ENCODE measurements around the gene MYCL.

Gene MYCL

DNA sequence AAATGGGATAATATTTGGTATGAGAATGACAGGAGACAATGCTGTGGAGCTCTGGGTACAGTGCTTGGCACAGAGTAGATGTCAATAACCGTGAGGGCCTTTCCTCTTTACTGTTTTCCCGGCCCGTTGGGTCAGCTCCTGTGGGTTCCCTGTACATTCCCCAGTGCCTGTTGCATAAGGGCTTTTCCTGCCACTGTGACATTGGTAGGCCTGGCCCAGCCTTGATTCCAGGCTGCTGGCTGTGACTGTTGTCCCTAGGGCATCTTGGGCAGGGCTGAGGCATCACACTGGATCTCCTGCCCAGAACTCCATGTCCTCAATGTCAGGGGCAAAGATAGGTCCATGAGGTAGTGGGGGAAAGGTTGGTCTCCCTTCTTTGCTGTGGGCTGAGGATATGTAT is 25.8 kb upstream of the MYCL start:
- TF ChIP-seq, protein P1, sequence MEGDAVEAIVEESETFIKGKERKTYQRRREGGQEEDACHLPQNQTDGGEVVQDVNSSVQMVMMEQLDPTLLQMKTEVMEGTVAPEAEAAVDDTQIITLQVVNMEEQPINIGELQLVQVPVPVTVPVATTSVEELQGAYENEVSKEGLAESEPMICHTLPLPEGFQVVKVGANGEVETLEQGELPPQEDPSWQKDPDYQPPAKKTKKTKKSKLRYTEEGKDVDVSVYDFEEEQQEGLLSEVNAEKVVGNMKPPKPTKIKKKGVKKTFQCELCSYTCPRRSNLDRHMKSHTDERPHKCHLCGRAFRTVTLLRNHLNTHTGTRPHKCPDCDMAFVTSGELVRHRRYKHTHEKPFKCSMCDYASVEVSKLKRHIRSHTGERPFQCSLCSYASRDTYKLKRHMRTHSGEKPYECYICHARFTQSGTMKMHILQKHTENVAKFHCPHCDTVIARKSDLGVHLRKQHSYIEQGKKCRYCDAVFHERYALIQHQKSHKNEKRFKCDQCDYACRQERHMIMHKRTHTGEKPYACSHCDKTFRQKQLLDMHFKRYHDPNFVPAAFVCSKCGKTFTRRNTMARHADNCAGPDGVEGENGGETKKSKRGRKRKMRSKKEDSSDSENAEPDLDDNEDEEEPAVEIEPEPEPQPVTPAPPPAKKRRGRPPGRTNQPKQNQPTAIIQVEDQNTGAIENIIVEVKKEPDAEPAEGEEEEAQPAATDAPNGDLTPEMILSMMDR (IDR thresholded peaks at IDR 0.05; ENCODE audit: low read depth, low read length) = no peak
- H3K4me3 ChIP-seq (ENCODE audit: low read depth, low read length) = no peak overlapping the region

DNA sequence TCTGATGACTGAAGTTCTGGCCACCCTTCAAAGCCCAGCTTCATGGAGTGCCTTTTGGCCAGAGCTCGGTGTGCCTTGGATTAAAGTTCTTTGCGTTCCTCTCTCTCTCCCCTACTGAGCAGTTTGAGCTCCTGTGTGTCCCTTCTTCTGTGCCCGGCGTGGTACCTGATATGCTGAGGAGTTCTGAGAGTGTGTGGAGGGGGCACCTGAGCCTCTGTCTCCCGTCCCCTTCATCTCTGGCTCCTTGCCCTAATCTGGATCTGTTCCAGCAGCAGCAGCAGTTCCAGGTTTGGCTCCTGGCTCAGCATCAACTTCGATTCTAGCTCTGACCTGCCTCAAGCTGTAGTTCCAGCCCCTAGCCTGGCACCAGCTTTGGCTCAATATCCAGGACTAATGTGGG is 25.1 kb upstream of the MYCL start:
- TF ChIP-seq, protein P1 (IDR thresholded peaks at IDR 0.05; ENCODE audit: low read depth, low read length) = no peak
- no peak overlapping the region for H3K4me3 ChIP-seq (ENCODE audit: low read depth, low read length)

GRCh38 chr1:39926343-39926793 is 24.7 kb upstream of the MYCL start:
- TF ChIP-seq, protein P1 (IDR thresholded peaks at IDR 0.05; ENCODE audit: low read depth, low read length) = no peak
- H3K4me3 ChIP-seq (ENCODE audit: low read depth, low read length) = no peak overlapping the region

DNA sequence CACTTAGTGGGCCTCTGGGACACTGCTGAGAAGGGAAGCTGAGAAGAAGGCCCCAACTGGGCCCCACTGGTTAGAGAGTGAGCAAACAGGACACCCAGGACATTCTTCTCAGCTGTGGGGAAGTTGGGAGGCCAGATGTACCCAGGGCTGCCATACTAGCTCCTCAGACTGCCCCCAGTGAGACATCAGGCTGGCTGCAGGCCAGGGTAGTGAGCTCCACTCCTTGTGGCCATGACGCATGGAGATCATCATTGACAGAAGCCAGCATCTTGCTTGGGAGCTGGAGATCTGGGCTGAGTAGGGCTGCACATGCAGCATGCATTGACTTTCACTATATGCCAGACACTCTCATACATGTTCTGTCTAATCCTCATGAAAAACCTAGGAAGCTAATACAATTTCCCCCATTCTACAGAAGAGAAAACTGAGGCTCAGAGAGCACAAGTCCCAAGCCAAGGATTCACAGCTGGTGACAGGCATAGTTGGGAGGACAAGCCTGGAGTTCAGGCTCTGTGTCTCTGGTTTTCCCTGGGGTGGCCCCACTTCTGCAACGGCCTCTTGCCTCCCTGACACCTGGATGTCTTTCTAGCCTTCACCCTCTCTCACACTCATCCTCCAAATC is 24.1 kb upstream of the MYCL start:
- TF ChIP-seq, protein P1 (IDR thresholded peaks at IDR 0.05; ENCODE audit: low read depth, low read length) = no peak
- H3K4me3 ChIP-seq (ENCODE audit: low read depth, low read length) = no peak overlapping the region

DNA sequence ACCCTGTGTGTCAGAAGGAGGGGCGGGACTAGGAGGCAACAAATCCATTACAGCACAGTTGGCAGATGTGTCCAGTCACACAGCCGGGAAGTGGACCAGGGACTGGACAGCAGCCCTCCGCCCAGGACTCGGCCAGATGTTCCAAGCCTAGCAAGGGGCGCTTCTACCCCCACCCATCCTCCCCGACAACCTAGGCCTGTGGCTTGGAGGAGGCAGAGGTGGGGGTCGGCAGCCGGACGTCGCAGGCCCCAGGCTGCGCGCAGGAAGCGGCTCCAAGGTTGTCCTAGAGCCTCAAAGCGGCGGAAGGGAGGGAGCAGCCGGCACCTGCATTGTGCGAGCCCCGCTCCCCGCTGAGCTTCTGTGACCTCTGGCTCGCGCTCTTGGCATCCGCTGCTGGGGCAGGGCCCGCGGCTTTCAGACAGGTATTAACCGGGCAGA is 20.6 kb upstream of the MYCL start:
- H3K4me3 ChIP-seq (ENCODE audit: low read depth, low read length) = no peak overlapping the region
- TF ChIP-seq, protein P1 (IDR thresholded peaks at IDR 0.05; ENCODE audit: low read depth, low read length) = no peak

GRCh38 chr1:39919545-39919944 is 17.8 kb upstream of the MYCL start:
- no peak overlapping the region for H3K4me3 ChIP-seq (ENCODE audit: low read depth, low read length)
- TF ChIP-seq, protein P1 (IDR thresholded peaks at IDR 0.05; ENCODE audit: low read depth, low read length) = peak; percentile 28

DNA sequence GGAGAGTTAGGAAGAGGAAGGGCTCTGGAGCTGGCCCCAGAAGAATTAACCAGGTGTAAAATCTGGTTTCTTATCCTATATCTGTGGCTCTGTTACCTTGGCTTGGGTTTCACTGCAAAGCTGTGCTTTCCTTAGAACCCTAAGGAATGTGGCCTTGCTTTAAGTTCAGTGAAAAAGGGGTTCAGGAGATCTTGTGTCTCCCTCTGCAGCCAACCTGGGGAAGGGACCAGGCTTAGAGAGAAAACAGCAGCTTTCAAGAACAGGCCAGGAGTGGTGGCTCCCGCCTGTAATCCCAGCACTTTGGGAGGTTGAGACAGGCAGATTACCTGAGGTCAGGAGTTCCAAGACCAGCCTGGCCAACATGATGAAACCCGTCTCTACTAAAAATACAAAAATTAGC is 16.1 kb upstream of the MYCL start:
- TF ChIP-seq, protein P1 (IDR thresholded peaks at IDR 0.05; ENCODE audit: low read depth, low read length) = 0 out of 2 replicates have a peak, but pooled peaks have one; percentile 5

More for the DNA sequence above, 16.1 kb upstream of the MYCL start:
- no peak overlapping the region for H3K4me3 ChIP-seq (ENCODE audit: low read depth, low read length)
